Liver (tissue), 9 donors: ENCODE data around the gene ELL2. TPM values are rescaled to one million over a fixed set of nuclear protein-coding genes. Genes with fewer than 3 reads are reported as not detected.

Source experiments
- DNase-seq: peaks from one replicate; pipeline ENCODE4 v3.0.0-alpha.2; 2017; ENCODE audit warnings: low spot score
- H3K27ac ChIP-seq, 2 donors: one replicate each; pipeline ENCODE4 v1.7.0; 2013; ENCODE audit warnings: inconsistent platforms in 2 of 2, low read length in 2 of 2, control low read depth in 1 of 2, low read depth in 1 of 2, mild to moderate bottlenecking in 1 of 2
- H3K27me3 ChIP-seq, 4 donors: one replicate each; pipeline versions ENCODE4 v1.6.1 to v1.7.0; 2013; ENCODE audit warnings: low read length in 3 of 4, inconsistent platforms in 1 of 4, mild to moderate bottlenecking in 1 of 4, moderate library complexity in 1 of 4; ENCODE audit not compliant: control insufficient read depth in 4 of 4, insufficient read depth in 4 of 4
- H3K36me3 ChIP-seq, 4 donors: one replicate each; pipeline versions ENCODE4 v1.6.1 to v1.7.0; 2013; ENCODE audit warnings: low read length in 3 of 4, mild to moderate bottlenecking in 3 of 4, low read depth in 1 of 4, moderate library complexity in 1 of 4; ENCODE audit not compliant: control insufficient read depth in 4 of 4, insufficient read depth in 3 of 4
- H3K4me1 ChIP-seq, 4 donors: one replicate each; pipeline versions ENCODE4 v1.6.1 to v1.7.0; 2013; ENCODE audit warnings: low read length in 3 of 4, mild to moderate bottlenecking in 3 of 4, moderate library complexity in 1 of 4; ENCODE audit not compliant: control insufficient read depth in 4 of 4, insufficient read depth in 4 of 4
- H3K4me3 ChIP-seq, 3 donors: one replicate each; pipeline versions ENCODE4 v1.6.1 to v1.7.0; 2013; ENCODE audit warnings: low read length in 3 of 3, control low read depth in 1 of 3, low read depth in 1 of 3, mild to moderate bottlenecking in 1 of 3
- H3K9ac ChIP-seq, 2 donors: one replicate each; pipeline ENCODE4 v1.7.0; 2013; ENCODE audit warnings: low read length in 2 of 2, mild to moderate bottlenecking in 2 of 2, moderate library complexity in 2 of 2, control low read depth in 1 of 2, low read depth in 1 of 2
- H3K9me3 ChIP-seq, 4 donors: one replicate each; pipeline versions ENCODE4 v1.6.1 to v1.7.0; 2013; ENCODE audit warnings: low read length in 3 of 4; ENCODE audit not compliant: control insufficient read depth in 4 of 4
- EGR1 ChIP-seq, 2 donors: IDR thresholded peaks; 2 replicates each; pipeline ENCODE4 v1.6.1; 2016 to 2018; ENCODE audit warnings: antibody characterized with exemption in 2 of 2, low read depth in 2 of 2
- FOXA1 ChIP-seq: IDR thresholded peaks from 2 replicates; pipeline ENCODE4 v1.6.1; 2016; ENCODE audit warnings: antibody characterized with exemption
- FOXA2 ChIP-seq: IDR thresholded peaks from 2 replicates; pipeline ENCODE4 v1.6.1; 2016; ENCODE audit warnings: antibody characterized with exemption
- GABPA ChIP-seq, 2 donors: IDR thresholded peaks in 1 of 2; conservative IDR thresholded peaks in 1 of 2; 2 replicates each; pipeline ENCODE4 v1.6.1; 2016; ENCODE audit warnings: antibody characterized with exemption in 2 of 2, mild to moderate bottlenecking in 1 of 2, moderate library complexity in 1 of 2
- HNF4A ChIP-seq, 2 donors: conservative IDR thresholded peaks; 2 replicates each; pipeline ENCODE4 v1.6.1; 2016; ENCODE audit warnings: antibody characterized with exemption in 2 of 2, mild to moderate bottlenecking in 2 of 2
- HNF4G ChIP-seq: IDR thresholded peaks from 2 replicates; pipeline ENCODE4 v1.6.1; 2016; ENCODE audit warnings: antibody characterized with exemption
- JUND ChIP-seq, 2 donors: IDR thresholded peaks; 2 replicates each; pipeline ENCODE4 v1.6.1; 2016; ENCODE audit warnings: antibody characterized with exemption in 2 of 2
- NR2F2 ChIP-seq: IDR thresholded peaks from 2 replicates; pipeline ENCODE4 v1.6.1; 2016; ENCODE audit warnings: antibody characterized with exemption
- RAD21 ChIP-seq, 2 donors: IDR thresholded peaks; 2 replicates each; pipeline ENCODE4 v1.6.1; 2016; ENCODE audit warnings: antibody characterized with exemption in 2 of 2, mild to moderate bottlenecking in 2 of 2
- RXRA ChIP-seq, 2 donors: IDR thresholded peaks; 2 replicates each; pipeline ENCODE4 v1.6.1; 2017 to 2018; ENCODE audit warnings: antibody characterized with exemption in 2 of 2, mild to moderate bottlenecking in 1 of 2
- SP1 ChIP-seq: IDR thresholded peaks from 2 replicates; pipeline ENCODE4 v1.6.1; 2018; ENCODE audit warnings: antibody characterized with exemption, mild to moderate bottlenecking
- TAF1 ChIP-seq: conservative IDR thresholded peaks from 2 replicates; pipeline ENCODE4 v1.6.1; 2016; ENCODE audit warnings: antibody characterized with exemption, mild to moderate bottlenecking
- YY1 ChIP-seq: IDR thresholded peaks from 2 replicates; pipeline ENCODE4 v1.6.1; 2016; ENCODE audit warnings: antibody characterized with exemption, mild to moderate bottlenecking
- WGBS: extraction: QIAGEN DNeasy Blood & Tissue Kit; methylation state at CpG from one replicate; pipeline ENCODE4 v1.1.7; 2013; 5-methylcytosine and 5-hydroxymethylcytosine counted together
- polyA plus RNA-seq, 2 donors: library from polyadenylated mRNA; stranded (reverse) in 1 of 2; unstranded in 1 of 2; fragments of 200-250 nt in 1 of 2; fragments of >200 nt in 1 of 2; fragmentation: Nextera tagmentation in 1 of 2; extraction: Ambion mirVana in 1 of 2; gene quantifications; one replicate each; pipeline versions ENCODE4 v1.2.1 to v1.2.3, GENCODE V29; 2013 to 2015
- total RNA-seq, 2 donors: library from RNA; depleted of rRNA; stranded (reverse); fragments of >200 nt; gene quantifications; one replicate each; pipeline ENCODE4 v1.2.3, GENCODE V29; 2014
- TF ChIP-seq, protein P1 (sequence below): IDR thresholded peaks from 2 replicates; pipeline ENCODE4 v1.6.1; 2016; ENCODE audit warnings: antibody characterized with exemption
- TF ChIP-seq, protein P2 (sequence below): IDR thresholded peaks from 2 replicates; pipeline ENCODE4 v1.6.1; 2016; ENCODE audit warnings: antibody characterized with exemption
- TF ChIP-seq, protein P3 (sequence below): IDR thresholded peaks from 2 replicates; pipeline ENCODE4 v1.6.1; 2016; ENCODE audit warnings: antibody characterized with exemption, mild to moderate bottlenecking
- TF ChIP-seq, protein P4 (sequence below): fragments of 150-350 bp; IDR thresholded peaks from 2 replicates; pipeline ENCODE4 v1.5.1; 2017; ENCODE audit warnings: improper control_type of control experiment, low read depth, low read length; ENCODE audit not compliant: missing input control
- donor health status: healthy.
- donor health status: healthy.
- donor health status: healthy.
- donor health status: healthy.
- donor health status: healthy.

The ELL2 gene
- total and polyA plus RNA-seq, 4 donors = 21.0 to 64.5 (median 45.9) TPM

DNA sequence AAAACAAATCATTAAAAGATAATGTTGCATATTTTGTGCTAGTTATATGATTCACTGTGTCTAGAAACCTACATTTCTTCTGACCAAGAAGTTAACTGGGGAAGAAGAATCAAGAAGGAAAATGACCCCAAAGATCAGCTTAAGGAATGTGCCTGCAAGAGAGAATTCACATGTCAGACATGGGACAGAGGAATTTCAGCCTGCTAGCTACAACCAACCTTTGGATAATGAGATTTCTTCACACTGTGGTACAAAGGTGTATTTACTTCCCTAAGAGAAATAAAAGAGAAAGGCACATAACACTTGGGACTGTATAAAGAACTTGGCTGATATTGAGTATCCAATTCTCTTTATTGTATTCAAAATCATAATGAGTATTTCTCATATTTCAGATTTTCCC, 39.6 kb upstream of the ELL2 start (continued):
- TF ChIP-seq NR2F2 = no peak
- TF ChIP-seq TAF1 = no peak
- TF ChIP-seq, protein P1, sequence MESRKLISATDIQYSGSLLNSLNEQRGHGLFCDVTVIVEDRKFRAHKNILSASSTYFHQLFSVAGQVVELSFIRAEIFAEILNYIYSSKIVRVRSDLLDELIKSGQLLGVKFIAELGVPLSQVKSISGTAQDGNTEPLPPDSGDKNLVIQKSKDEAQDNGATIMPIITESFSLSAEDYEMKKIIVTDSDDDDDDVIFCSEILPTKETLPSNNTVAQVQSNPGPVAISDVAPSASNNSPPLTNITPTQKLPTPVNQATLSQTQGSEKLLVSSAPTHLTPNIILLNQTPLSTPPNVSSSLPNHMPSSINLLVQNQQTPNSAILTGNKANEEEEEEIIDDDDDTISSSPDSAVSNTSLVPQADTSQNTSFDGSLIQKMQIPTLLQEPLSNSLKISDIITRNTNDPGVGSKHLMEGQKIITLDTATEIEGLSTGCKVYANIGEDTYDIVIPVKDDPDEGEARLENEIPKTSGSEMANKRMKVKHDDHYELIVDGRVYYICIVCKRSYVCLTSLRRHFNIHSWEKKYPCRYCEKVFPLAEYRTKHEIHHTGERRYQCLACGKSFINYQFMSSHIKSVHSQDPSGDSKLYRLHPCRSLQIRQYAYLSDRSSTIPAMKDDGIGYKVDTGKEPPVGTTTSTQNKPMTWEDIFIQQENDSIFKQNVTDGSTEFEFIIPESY = peak; percentile 34

DNA sequence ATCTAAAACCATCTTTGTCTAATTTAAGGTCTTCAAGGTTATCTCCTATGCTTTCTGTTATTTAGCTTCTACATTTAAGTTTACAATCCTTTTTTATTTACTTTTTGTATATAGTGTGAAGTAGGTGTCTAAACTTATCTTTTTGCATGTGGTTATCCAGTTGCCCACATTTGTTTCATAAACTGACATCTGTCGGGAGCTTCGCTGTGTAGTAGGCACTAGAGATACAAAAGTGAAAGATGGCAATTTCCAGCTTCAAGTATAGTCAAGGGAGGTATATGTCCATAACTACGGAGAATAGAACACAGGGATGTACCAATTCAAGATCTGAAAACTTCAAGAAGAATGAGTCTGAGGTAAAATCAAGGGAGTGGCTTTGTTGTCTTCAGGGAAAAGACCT, 38.7 kb upstream of the ELL2 start:
- peaks cover 2 to 18% (median 11%) of the 10 kb centered on the region in 4 donors for H3K4me1 ChIP-seq
- no peaks in the 10 kb centered on the region for H3K9me3 ChIP-seq
- H3K27me3 ChIP-seq = no peaks in the 10 kb centered on the region
- 97% methylated on average over 3 of the region's 3 CpGs for WGBS
- peak overlapping the region in 1 of 2 donors; percentile 66 for H3K27ac ChIP-seq
- no peak for DNase-seq
- H3K4me3 ChIP-seq = no peak overlapping the region
- no peaks in the 10 kb centered on the region for H3K36me3 ChIP-seq
- H3K9ac ChIP-seq = no peak overlapping the region
- TF ChIP-seq EGR1 (IDR thresholded peaks at IDR 0.05; ENCODE audit: low read depth in 2 of 2) (no peak), GABPA (IDR thresholded peaks at IDR 0.05 in 1 of 2, conservative IDR thresholded peaks at IDR 0.05 in 1 of 2) (no peak), SP1 (no peak), FOXA1 (no peak), HNF4G (no peak), JUND (IDR thresholded peaks at IDR 0.05) (no peak), YY1 (no peak), TAF1 (no peak), FOXA2 (no peak), RXRA (IDR thresholded peaks at IDR 0.05) (no peak), HNF4A (conservative IDR thresholded peaks at IDR 0.05) (no peak), RAD21 (IDR thresholded peaks at IDR 0.05) (no peak)
- TF ChIP-seq, protein P2, sequence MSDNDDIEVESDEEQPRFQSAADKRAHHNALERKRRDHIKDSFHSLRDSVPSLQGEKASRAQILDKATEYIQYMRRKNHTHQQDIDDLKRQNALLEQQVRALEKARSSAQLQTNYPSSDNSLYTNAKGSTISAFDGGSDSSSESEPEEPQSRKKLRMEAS = no peak
- TF ChIP-seq, protein P3, sequence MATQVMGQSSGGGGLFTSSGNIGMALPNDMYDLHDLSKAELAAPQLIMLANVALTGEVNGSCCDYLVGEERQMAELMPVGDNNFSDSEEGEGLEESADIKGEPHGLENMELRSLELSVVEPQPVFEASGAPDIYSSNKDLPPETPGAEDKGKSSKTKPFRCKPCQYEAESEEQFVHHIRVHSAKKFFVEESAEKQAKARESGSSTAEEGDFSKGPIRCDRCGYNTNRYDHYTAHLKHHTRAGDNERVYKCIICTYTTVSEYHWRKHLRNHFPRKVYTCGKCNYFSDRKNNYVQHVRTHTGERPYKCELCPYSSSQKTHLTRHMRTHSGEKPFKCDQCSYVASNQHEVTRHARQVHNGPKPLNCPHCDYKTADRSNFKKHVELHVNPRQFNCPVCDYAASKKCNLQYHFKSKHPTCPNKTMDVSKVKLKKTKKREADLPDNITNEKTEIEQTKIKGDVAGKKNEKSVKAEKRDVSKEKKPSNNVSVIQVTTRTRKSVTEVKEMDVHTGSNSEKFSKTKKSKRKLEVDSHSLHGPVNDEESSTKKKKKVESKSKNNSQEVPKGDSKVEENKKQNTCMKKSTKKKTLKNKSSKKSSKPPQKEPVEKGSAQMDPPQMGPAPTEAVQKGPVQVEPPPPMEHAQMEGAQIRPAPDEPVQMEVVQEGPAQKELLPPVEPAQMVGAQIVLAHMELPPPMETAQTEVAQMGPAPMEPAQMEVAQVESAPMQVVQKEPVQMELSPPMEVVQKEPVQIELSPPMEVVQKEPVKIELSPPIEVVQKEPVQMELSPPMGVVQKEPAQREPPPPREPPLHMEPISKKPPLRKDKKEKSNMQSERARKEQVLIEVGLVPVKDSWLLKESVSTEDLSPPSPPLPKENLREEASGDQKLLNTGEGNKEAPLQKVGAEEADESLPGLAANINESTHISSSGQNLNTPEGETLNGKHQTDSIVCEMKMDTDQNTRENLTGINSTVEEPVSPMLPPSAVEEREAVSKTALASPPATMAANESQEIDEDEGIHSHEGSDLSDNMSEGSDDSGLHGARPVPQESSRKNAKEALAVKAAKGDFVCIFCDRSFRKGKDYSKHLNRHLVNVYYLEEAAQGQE = no peak
- TF ChIP-seq, protein P1 = no peak
- TF ChIP-seq, protein P4, sequence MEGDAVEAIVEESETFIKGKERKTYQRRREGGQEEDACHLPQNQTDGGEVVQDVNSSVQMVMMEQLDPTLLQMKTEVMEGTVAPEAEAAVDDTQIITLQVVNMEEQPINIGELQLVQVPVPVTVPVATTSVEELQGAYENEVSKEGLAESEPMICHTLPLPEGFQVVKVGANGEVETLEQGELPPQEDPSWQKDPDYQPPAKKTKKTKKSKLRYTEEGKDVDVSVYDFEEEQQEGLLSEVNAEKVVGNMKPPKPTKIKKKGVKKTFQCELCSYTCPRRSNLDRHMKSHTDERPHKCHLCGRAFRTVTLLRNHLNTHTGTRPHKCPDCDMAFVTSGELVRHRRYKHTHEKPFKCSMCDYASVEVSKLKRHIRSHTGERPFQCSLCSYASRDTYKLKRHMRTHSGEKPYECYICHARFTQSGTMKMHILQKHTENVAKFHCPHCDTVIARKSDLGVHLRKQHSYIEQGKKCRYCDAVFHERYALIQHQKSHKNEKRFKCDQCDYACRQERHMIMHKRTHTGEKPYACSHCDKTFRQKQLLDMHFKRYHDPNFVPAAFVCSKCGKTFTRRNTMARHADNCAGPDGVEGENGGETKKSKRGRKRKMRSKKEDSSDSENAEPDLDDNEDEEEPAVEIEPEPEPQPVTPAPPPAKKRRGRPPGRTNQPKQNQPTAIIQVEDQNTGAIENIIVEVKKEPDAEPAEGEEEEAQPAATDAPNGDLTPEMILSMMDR = no peak
